Right atrium auricular region (tissue), 2 donors: Measurements from ENCODE around the gene GDNF. TPM values are rescaled to one million over a fixed set of nuclear protein-coding genes. Genes with fewer than 3 reads are reported as not detected.

Source experiments
- DNase-seq: peaks from one replicate; pipeline ENCODE4 v3.0.0-alpha.2; 2019; ENCODE audit warnings: low spot score
- H3K27ac ChIP-seq, 2 donors: fragments of 200-600 bp; sonication (generic); 1 replicate in 1 of 2; 2 replicates in 1 of 2; pipeline ENCODE4 v1.5.1; 2016 to 2019
- H3K27me3 ChIP-seq, 2 donors: fragments of 200-600 bp; sonication (generic); one replicate each; pipeline versions ENCODE4 v1.5.1 to v1.6.0; 2017 to 2019
- H3K36me3 ChIP-seq: fragments of 200-600 bp; sonication (generic); one replicate; pipeline ENCODE4 v1.5.1; 2016
- H3K4me1 ChIP-seq, 2 donors: fragments of 200-600 bp; sonication (generic); one replicate each; pipeline versions ENCODE4 v1.5.1 to v1.6.0; 2017 to 2019
- H3K4me3 ChIP-seq, 2 donors: fragments of 200-600 bp; sonication (generic); 1 replicate in 1 of 2; 2 replicates in 1 of 2; pipeline ENCODE4 v1.5.1; 2017 to 2019; ENCODE audit warnings: mild to moderate bottlenecking in 1 of 2, moderate library complexity in 1 of 2
- H3K9me3 ChIP-seq, 2 donors: fragments of 200-600 bp; sonication (generic); one replicate each; pipeline ENCODE4 v1.5.1; 2019
- total RNA-seq, 2 donors: library from RNA; depleted of rRNA; stranded (reverse); fragments of >200 nt; gene quantifications; one replicate each; pipeline ENCODE4 v1.1.0, GENCODE V29; 2016
- TF ChIP-seq, protein P1 (sequence below), 2 donors: fragments of 200-600 bp; sonication (generic); IDR thresholded peaks; one replicate each; pipeline ENCODE4 v1.5.1; 2019; ENCODE audit warnings: antibody characterized with exemption in 2 of 2

The GDNF gene
- total RNA-seq, 2 donors from 2014 or later = 0.19 to 0.31 TPM

DNA sequence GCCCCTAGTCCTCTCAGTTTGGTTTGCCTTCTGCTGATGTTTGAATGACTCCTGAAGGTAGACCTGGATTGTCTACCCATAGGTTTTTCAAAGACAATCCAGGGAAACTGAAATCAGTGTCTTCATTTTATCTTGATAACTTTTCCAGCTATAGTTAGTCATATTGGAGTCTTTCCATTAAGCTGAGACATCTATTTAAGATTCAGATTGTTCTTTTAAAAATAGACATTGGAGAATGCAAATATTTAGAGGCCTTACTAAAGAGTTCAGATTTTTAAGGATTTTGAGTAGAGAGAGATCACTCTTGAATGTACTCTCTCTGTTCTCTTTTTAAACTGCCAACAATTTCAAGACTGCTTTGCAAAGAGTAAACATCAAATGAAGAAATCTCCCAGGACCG is 69.1 kb downstream of the GDNF start:
- no peak for DNase-seq
- Histone ChIP-seq H3K9me3 (peaks cover 0 to 12% of the 10 kb centered on the region in 2 donors), H3K36me3 (no peaks in the 10 kb centered on the region), H3K4me1 (no peaks in the 10 kb centered on the region), H3K27ac (no peak overlapping the region), H3K4me3 (no peak overlapping the region), H3K27me3 (no peaks in the 10 kb centered on the region)
- TF ChIP-seq, protein P1, sequence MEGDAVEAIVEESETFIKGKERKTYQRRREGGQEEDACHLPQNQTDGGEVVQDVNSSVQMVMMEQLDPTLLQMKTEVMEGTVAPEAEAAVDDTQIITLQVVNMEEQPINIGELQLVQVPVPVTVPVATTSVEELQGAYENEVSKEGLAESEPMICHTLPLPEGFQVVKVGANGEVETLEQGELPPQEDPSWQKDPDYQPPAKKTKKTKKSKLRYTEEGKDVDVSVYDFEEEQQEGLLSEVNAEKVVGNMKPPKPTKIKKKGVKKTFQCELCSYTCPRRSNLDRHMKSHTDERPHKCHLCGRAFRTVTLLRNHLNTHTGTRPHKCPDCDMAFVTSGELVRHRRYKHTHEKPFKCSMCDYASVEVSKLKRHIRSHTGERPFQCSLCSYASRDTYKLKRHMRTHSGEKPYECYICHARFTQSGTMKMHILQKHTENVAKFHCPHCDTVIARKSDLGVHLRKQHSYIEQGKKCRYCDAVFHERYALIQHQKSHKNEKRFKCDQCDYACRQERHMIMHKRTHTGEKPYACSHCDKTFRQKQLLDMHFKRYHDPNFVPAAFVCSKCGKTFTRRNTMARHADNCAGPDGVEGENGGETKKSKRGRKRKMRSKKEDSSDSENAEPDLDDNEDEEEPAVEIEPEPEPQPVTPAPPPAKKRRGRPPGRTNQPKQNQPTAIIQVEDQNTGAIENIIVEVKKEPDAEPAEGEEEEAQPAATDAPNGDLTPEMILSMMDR (IDR thresholded peaks at IDR 0.05) = no peak

DNA sequence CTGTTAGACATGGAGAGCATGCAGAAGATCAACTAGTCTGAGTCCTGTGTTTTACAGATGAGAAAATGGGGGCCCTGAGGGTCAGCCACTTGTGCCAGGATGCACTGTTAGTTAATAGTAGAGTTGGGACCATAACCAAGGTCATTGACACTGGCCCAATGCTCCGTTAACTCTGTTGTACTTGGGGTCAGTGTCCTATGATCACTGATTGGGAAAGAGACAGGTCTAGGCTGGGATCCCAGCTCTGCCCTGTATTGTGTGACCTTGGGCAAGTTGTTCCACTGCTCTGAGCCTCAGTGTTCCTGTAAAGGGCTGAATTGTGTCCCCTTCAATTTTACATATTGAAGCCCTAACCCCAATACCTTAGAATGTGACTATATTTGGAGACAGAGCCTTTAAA is 70.0 kb downstream of the GDNF start:
- Histone ChIP-seq H3K27ac (no peak overlapping the region), H3K36me3 (no peaks in the 10 kb centered on the region), H3K27me3 (no peaks in the 10 kb centered on the region), H3K9me3 (peaks cover 0 to 8% of the 10 kb centered on the region in 2 donors), H3K4me3 (no peak overlapping the region), H3K4me1 (no peaks in the 10 kb centered on the region)
- DNase-seq = no peak
- TF ChIP-seq, protein P1 (IDR thresholded peaks at IDR 0.05) = no peak

DNA sequence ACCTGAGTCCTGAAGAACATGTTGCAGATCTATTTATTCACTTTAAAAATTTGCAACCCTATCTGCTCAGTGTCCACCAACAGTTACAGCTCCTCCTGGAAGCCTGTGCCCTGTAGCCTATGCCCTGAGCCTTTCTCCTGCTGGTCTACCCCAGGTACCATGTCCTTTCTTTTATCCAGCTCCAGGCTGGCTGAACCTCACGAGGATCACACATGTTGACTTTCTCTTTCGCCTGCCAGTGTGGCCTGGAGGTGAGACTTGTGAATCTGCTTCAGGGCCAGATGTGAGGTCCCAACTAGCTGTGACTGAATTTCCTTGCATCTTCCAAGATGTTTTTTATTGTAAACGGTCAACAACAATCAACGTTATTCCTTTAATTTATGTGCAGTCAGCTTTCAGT is 70.7 kb downstream of the GDNF start:
- H3K36me3 ChIP-seq = no peaks in the 10 kb centered on the region
- H3K4me1 ChIP-seq = no peaks in the 10 kb centered on the region
- TF ChIP-seq, protein P1 (IDR thresholded peaks at IDR 0.05) = no peak
- H3K9me3 ChIP-seq = peaks cover 0 to under 1% of the 10 kb centered on the region in 2 donors
- no peaks in the 10 kb centered on the region for H3K27me3 ChIP-seq
- no peak for DNase-seq
- no peak overlapping the region for H3K27ac ChIP-seq
- H3K4me3 ChIP-seq = no peak overlapping the region

DNA sequence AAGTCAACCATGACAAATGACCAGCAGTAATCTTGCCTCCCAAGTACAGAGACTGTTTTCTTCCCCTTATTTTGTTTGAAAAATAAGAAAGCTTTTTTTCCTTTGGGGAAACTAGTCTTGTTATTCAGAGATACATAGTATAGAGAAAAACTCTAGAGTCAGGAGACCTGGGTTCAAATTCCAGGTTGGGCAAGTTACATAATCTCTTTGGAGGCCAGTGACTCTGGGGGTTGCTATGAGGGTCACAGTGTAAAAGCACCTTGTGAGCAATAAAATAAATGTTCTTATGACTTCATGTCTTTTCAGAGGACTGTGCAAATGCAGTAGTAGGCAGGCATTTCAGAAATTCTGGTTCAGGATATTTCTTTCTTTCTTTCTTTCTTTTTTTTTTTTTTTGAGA is 71.5 kb downstream of the GDNF start:
- Histone ChIP-seq H3K4me1 (no peaks in the 10 kb centered on the region), H3K4me3 (no peak overlapping the region), H3K27me3 (no peaks in the 10 kb centered on the region), H3K36me3 (no peaks in the 10 kb centered on the region), H3K9me3 (no peaks in the 10 kb centered on the region), H3K27ac (no peak overlapping the region)
- no peak for DNase-seq
- TF ChIP-seq, protein P1 (IDR thresholded peaks at IDR 0.05) = no peak

DNA sequence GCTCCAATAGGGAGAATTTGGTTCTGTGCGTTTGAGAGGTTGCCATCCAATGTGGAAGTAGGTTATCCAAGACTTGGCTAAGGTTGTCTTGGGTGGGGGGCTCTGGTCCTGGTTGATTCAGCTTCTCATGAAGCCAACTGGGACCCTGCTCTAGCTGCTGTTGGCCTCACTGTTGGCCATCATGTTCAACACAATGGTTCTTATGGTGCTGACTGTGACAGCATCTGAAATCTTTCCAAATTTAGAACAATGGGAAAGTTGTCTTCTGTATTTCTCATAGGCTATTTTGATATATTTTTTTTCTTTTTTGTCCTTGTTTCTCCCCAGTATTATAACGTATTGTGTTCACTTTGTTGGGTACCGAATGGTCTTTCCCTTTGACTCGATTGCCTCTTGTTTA is 71.9 kb downstream of the GDNF start:
- no peaks in the 10 kb centered on the region for H3K27me3 ChIP-seq
- H3K27ac ChIP-seq = no peak overlapping the region
- no peaks in the 10 kb centered on the region for H3K9me3 ChIP-seq
- no peaks in the 10 kb centered on the region for H3K4me1 ChIP-seq
- H3K36me3 ChIP-seq = no peaks in the 10 kb centered on the region
- TF ChIP-seq, protein P1 (IDR thresholded peaks at IDR 0.05) = no peak
- no peak for DNase-seq
- no peak overlapping the region for H3K4me3 ChIP-seq

DNA sequence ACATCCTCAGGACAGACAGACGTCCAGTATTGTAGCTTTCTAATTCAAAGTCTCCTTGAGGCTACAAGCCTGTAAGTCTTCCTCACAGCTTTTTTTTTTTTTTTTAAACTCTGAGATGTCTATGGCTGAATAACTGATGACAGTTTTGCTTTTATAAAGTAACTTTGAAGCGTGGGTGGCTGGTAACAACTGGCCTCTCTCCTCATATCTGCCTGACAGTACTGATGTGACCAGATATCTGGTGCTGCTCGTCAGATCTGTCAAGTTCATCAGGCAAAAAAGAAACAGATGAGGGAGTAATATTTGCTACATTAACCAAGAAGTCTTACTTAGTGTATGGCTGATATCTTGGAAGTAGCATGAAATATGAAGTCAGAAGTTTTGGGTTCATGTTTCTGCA is 72.6 kb downstream of the GDNF start:
- Histone ChIP-seq H3K36me3 (no peaks in the 10 kb centered on the region), H3K9me3 (no peaks in the 10 kb centered on the region), H3K4me1 (no peaks in the 10 kb centered on the region), H3K27ac (no peak overlapping the region), H3K27me3 (no peaks in the 10 kb centered on the region), H3K4me3 (no peak overlapping the region)
- TF ChIP-seq, protein P1 (IDR thresholded peaks at IDR 0.05) = no peak
- DNase-seq = no peak
